HG03280 (cell line): Measurements from ENCODE around the gene PANX1.
"Not testable (repeated sequence)": the region's sequence is repeated elsewhere in the genome, so short reads cannot be mapped to it uniquely, and the experiment has no call there.

Experiments used
- ATAC-seq: cut with Tn5 transposase; IDR thresholded peaks from one replicate; pipeline ENCODE4 v1.9.1; 2021; ENCODE audit warnings: mild to moderate bottlenecking, moderate library complexity; ENCODE audit not compliant: unreplicated experiment

PANX1 gene

GRCh38 chr11:94128746-94129511 lies at the start of gene PANX1:
TSS of gene PANX1 (plus strand) at chr11:94128841. CDS start at chr11:94129313, 472 bp downstream.
- peak; percentile 91 for ATAC-seq

- no peak for ATAC-seq
These were observed 44.5 kb upstream of the PANX1 start for GRCh38 chr11:94084164-94084563.

GRCh38 chr11:94088906-94089305 lies 39.7 kb upstream of the PANX1 start:
- no peak for ATAC-seq

- ATAC-seq, result no peak
These were observed 39.3 kb upstream of the PANX1 start for GRCh38 chr11:94089341-94089740.

- ATAC-seq, result no peak
These were observed 38.2 kb upstream of the PANX1 start for GRCh38 chr11:94090401-94090800.

- no peak for ATAC-seq
These were observed 37.5 kb upstream of the PANX1 start for GRCh38 chr11:94091091-94091490.

GRCh38 chr11:94100253-94100652 lies 28.4 kb upstream of the PANX1 start:
- ATAC-seq, result no peak

GRCh38 chr11:94103471-94103870 lies 25.2 kb upstream of the PANX1 start:
- ATAC-seq, result no peak

- ATAC-seq, result no peak
These were observed 23.9 kb upstream of the PANX1 start for GRCh38 chr11:94104734-94105133.

- ATAC-seq, result no peak
These were observed 21.9 kb upstream of the PANX1 start for GRCh38 chr11:94106716-94107115.

- ATAC-seq, result no peak
These were observed 21.3 kb upstream of the PANX1 start for GRCh38 chr11:94107363-94107762.

GRCh38 chr11:94111241-94111640 lies 17.4 kb upstream of the PANX1 start:
- ATAC-seq, result no peak

GRCh38 chr11:94111660-94112059 lies 17.0 kb upstream of the PANX1 start:
- no peak for ATAC-seq

- ATAC-seq, result no peak
These were observed 16.3 kb upstream of the PANX1 start for GRCh38 chr11:94112206-94112953.

GRCh38 chr11:94117197-94117574 lies 11.5 kb upstream of the PANX1 start:
- ATAC-seq, result no peak

GRCh38 chr11:94117871-94118270 lies 10.8 kb upstream of the PANX1 start:
- ATAC-seq, result no peak

- not testable (repeated sequence) for ATAC-seq
These were observed 9.0 kb upstream of the PANX1 start for GRCh38 chr11:94119676-94120075.

GRCh38 chr11:94120516-94120915 lies 8.1 kb upstream of the PANX1 start:
- ATAC-seq, result not testable (repeated sequence)

- ATAC-seq, result no peak
These were observed 7.7 kb upstream of the PANX1 start for GRCh38 chr11:94120946-94121345.

- ATAC-seq, result no peak
These were observed 3.1 kb upstream of the PANX1 start for GRCh38 chr11:94125407-94126115.

- no peak for ATAC-seq
These were observed 1.0 kb upstream of the PANX1 start for GRCh38 chr11:94127638-94128037.

- ATAC-seq, result peak; percentile 13
These were observed 323 bp upstream of the PANX1 start for GRCh38 chr11:94128291-94128745.
